GM21786 (cell line): ENCODE measurements around the gene PABPC1L.

ENCODE experiments used
- ATAC-seq: cut with Tn5 transposase; IDR thresholded peaks from one replicate; pipeline ENCODE4 v1.9.1; 2021; ENCODE audit not compliant: unreplicated experiment

PABPC1L gene

GRCh38 chr20:44900231-44900854 is 9.5 kb upstream of the PABPC1L start:
- no peak for ATAC-seq

GRCh38 chr20:44901974-44902373 is 7.9 kb upstream of the PABPC1L start:
- no peak for ATAC-seq

- no peak for ATAC-seq
Measured at GRCh38 chr20:44904377-44904776, 5.5 kb upstream of the PABPC1L start.

GRCh38 chr20:44908987-44909871 is 631 bp upstream of the PABPC1L start:
- ATAC-seq, result no peak

GRCh38 chr20:44910690-44911262 is 916 bp downstream of the PABPC1L start:
- ATAC-seq, result no peak

- ATAC-seq, result no peak
Measured at GRCh38 chr20:44911264-44911921, 1.5 kb downstream of the PABPC1L start.

- no peak for ATAC-seq
Measured at GRCh38 chr20:44912189-44912588, 2.3 kb downstream of the PABPC1L start.

GRCh38 chr20:44914924-44915323 is 5.1 kb downstream of the PABPC1L start:
- no peak for ATAC-seq

- ATAC-seq, result no peak
Measured at GRCh38 chr20:44916586-44916985, 6.7 kb downstream of the PABPC1L start.

- ATAC-seq, result no peak
Measured at GRCh38 chr20:44917399-44917798, 7.5 kb downstream of the PABPC1L start.

- no peak for ATAC-seq
Measured at GRCh38 chr20:44918342-44918741, 8.5 kb downstream of the PABPC1L start.

- ATAC-seq, result no peak
Measured at GRCh38 chr20:44918761-44919160, 8.9 kb downstream of the PABPC1L start.

GRCh38 chr20:44921447-44921846 is 11.6 kb downstream of the PABPC1L start:
- ATAC-seq, result no peak

GRCh38 chr20:44924541-44924940 is 14.7 kb downstream of the PABPC1L start:
- no peak for ATAC-seq

- no peak for ATAC-seq
Measured at GRCh38 chr20:44928595-44928994, 18.7 kb downstream of the PABPC1L start.

GRCh38 chr20:44930517-44931168 is 20.8 kb downstream of the PABPC1L start:
- no peak for ATAC-seq

- ATAC-seq, result no peak
Measured at GRCh38 chr20:44931911-44932310, 22.1 kb downstream of the PABPC1L start.

- no peak for ATAC-seq
Measured at GRCh38 chr20:44932916-44933315, 23.1 kb downstream of the PABPC1L start.

- no peak for ATAC-seq
Measured at GRCh38 chr20:44936510-44936909, 26.6 kb downstream of the PABPC1L start.

- ATAC-seq, result no peak
Measured at GRCh38 chr20:44938637-44939036, 28.8 kb downstream of the PABPC1L start.

GRCh38 chr20:44941120-44941691 is 31.3 kb downstream of the PABPC1L start:
- no peak for ATAC-seq
